Tibial artery (tissue), 4 donors: ENCODE data around the gene PEMT.
"Not testable (repeated sequence)": the region's sequence is repeated elsewhere in the genome, so short reads cannot be mapped to it uniquely, and the experiment has no call there.

Source experiments
- DNase-seq, 2 donors: peaks; one replicate each; pipeline ENCODE4 v3.0.0-alpha.2; 2019
- H3K27ac ChIP-seq, 2 donors: fragments of 200-600 bp; sonication (generic) in 1 of 2; 1 replicate in 1 of 2; 2 replicates in 1 of 2; pipeline ENCODE4 v1.5.1; 2018 to 2019; ENCODE audit warnings: mild to moderate bottlenecking in 1 of 2
- H3K27me3 ChIP-seq, 2 donors: fragments of 200-600 bp; sonication (generic) in 1 of 2; one replicate each; pipeline versions ENCODE4 v1.5.1 to v1.6.0; 2016 to 2019
- H3K36me3 ChIP-seq, 3 donors: fragments of 200-600 bp; sonication (generic) in 2 of 3; one replicate each; pipeline ENCODE4 v1.5.1; 2016 to 2019; ENCODE audit warnings: mild to moderate bottlenecking in 2 of 3
- H3K4me1 ChIP-seq, 4 donors: fragments of 200-600 bp; sonication (generic) in 2 of 4; 1 replicate in 3 of 4; 2 replicates in 1 of 4; pipeline ENCODE4 v1.5.1; 2016 to 2019
- H3K4me3 ChIP-seq, 2 donors: fragments of 200-600 bp; sonication (generic) in 1 of 2; 1 replicate in 1 of 2; 2 replicates in 1 of 2; pipeline ENCODE4 v1.5.1; 2018 to 2019; ENCODE audit warnings: mild to moderate bottlenecking in 2 of 2
- H3K9me3 ChIP-seq, 3 donors: fragments of 200-600 bp; sonication (generic) in 1 of 3; one replicate each; pipeline ENCODE4 v1.5.1; 2016 to 2019
- CTCF ChIP-seq, 2 experiments: fragments of 200-600 bp in 1 of 2; fragments of 450-650 bp in 1 of 2; IDR thresholded peaks; one replicate each; pipeline ENCODE4 v1.5.1; 2017 to 2019; ENCODE audit warnings: antibody characterized with exemption in 2 of 2, mild to moderate bottlenecking in 1 of 2, moderate library complexity in 1 of 2
- intact Hi-C: fragments of 100-400 bp; cut with DNase I; formaldehyde crosslinking; loops from one replicate; pipeline ENCODE4 v1.15.0; 2023; ENCODE audit warnings: low total_unique reads

Gene PEMT

GRCh38 chr17:17633310-17633709, 41.8 kb upstream of the PEMT start:
- Histone ChIP-seq H3K27ac (no peak overlapping the region), H3K4me3 (no peak overlapping the region), H3K9me3 (no peaks in the 10 kb centered on the region), H3K36me3 (no peaks in the 10 kb centered on the region), H3K27me3 (peaks cover 0 to 19% of the 10 kb centered on the region in 2 donors), H3K4me1 (no peaks in the 10 kb centered on the region)
- intact Hi-C loops: no loop called here
- TF ChIP-seq CTCF (IDR thresholded peaks at IDR 0.05): no peak
- DNase-seq: no peak

GRCh38 chr17:17632690-17633089, 41.2 kb upstream of the PEMT start:
- H3K27ac ChIP-seq, H3K4me3 ChIP-seq, H3K9me3 ChIP-seq, H3K4me1 ChIP-seq, DNase-seq, H3K36me3 ChIP-seq, intact Hi-C loops: not testable (repeated sequence)
- H3K27me3 ChIP-seq: peaks cover 0 to 20% of the 10 kb centered on the region in 2 donors

GRCh38 chr17:17628388-17629008, 37.0 kb upstream of the PEMT start:
- no peak overlapping the region for H3K27ac ChIP-seq

GRCh38 chr17:17626840-17627239, 35.3 kb upstream of the PEMT start:
- Histone ChIP-seq H3K9me3 (no peaks in the 10 kb centered on the region), H3K4me3 (no peak overlapping the region), H3K27ac (no peak overlapping the region), H3K27me3 (peaks cover 0 to 7% of the 10 kb centered on the region in 2 donors), H3K4me1 (no peaks in the 10 kb centered on the region), H3K36me3 (no peaks in the 10 kb centered on the region)
- TF ChIP-seq CTCF (IDR thresholded peaks at IDR 0.05): no peak
- intact Hi-C loops: no loop called here
- no peak for DNase-seq

More at GRCh38 chr17:17628388-17629008, 37.0 kb upstream of the PEMT start:
- no peak for DNase-seq
- Histone ChIP-seq H3K4me1 (no peaks in the 10 kb centered on the region), H3K27me3 (peaks cover 0 to 13% of the 10 kb centered on the region in 2 donors), H3K9me3 (no peaks in the 10 kb centered on the region), H3K4me3 (no peak overlapping the region), H3K36me3 (no peaks in the 10 kb centered on the region)
- TF ChIP-seq CTCF (IDR thresholded peaks at IDR 0.05): no peak
- intact Hi-C loops: no loop called here

GRCh38 chr17:17626151-17626805, 34.8 kb upstream of the PEMT start:
- Histone ChIP-seq H3K9me3 (no peaks in the 10 kb centered on the region), H3K4me3 (no peak overlapping the region), H3K36me3 (no peaks in the 10 kb centered on the region), H3K4me1 (no peaks in the 10 kb centered on the region), H3K27me3 (peaks cover 0 to 7% of the 10 kb centered on the region in 2 donors), H3K27ac (no peak overlapping the region)
- TF ChIP-seq CTCF (IDR thresholded peaks at IDR 0.05): no peak
- intact Hi-C loops: no loop called here
- DNase-seq: no peak

GRCh38 chr17:17624741-17625140, 33.2 kb upstream of the PEMT start:
- DNase-seq: no peak
- H3K27ac ChIP-seq: no peak overlapping the region
- peaks cover 0 to 7% of the 10 kb centered on the region in 2 donors for H3K27me3 ChIP-seq
- no peaks in the 10 kb centered on the region for H3K4me1 ChIP-seq
- no peak for TF ChIP-seq CTCF (IDR thresholded peaks at IDR 0.05)
- intact Hi-C loops: no loop called here
- H3K36me3 ChIP-seq: no peaks in the 10 kb centered on the region
- H3K4me3 ChIP-seq: no peak overlapping the region
- H3K9me3 ChIP-seq: no peaks in the 10 kb centered on the region
